ENCODE data around the gene HS3ST6.

The HS3ST6 gene

GRCh38 chr16:1917665-1918350 is 407 bp downstream of the HS3ST6 start:
- no peak for DNase-seq
- no peaks in the 10 kb centered on the region for H3K36me3 ChIP-seq
- no peaks in the 10 kb centered on the region; the same call in 1 of the 2 replicates for H3K9me3 ChIP-seq
- TF ChIP-seq CTCF (IDR thresholded peaks at IDR 0.05; ENCODE audit: low read depth, low read length) = no peak
- no peaks in the 10 kb centered on the region for H3K4me1 ChIP-seq
- peaks cover 57% of the 10 kb centered on the region for H3K27me3 ChIP-seq
- no peak overlapping the region for H3K4me3 ChIP-seq (ENCODE audit: low read depth, low read length)

GRCh38 chr16:1917056-1917664 is 1.1 kb downstream of the HS3ST6 start:
- Histone ChIP-seq H3K27me3 (peaks cover 56% of the 10 kb centered on the region), H3K36me3 (no peaks in the 10 kb centered on the region), H3K4me1 (no peaks in the 10 kb centered on the region), H3K9me3 (no peaks in the 10 kb centered on the region), H3K4me3 (ENCODE audit: low read depth, low read length) (no peak overlapping the region)
- no peak for TF ChIP-seq CTCF (IDR thresholded peaks at IDR 0.05; ENCODE audit: low read depth, low read length)
- DNase-seq = no peak

- Histone ChIP-seq H3K27me3 (peaks cover 53% of the 10 kb centered on the region), H3K4me3 (ENCODE audit: low read depth, low read length) (no peak overlapping the region), H3K36me3 (no peaks in the 10 kb centered on the region), H3K4me1 (no peaks in the 10 kb centered on the region), H3K9me3 (no peaks in the 10 kb centered on the region)
- DNase-seq = no peak
- TF ChIP-seq CTCF (IDR thresholded peaks at IDR 0.05; ENCODE audit: low read depth, low read length) = no peak
Observed at GRCh38 chr16:1916640-1916990, 1.6 kb downstream of the HS3ST6 start.

- no peak overlapping the region for H3K4me3 ChIP-seq (ENCODE audit: low read depth, low read length)
- H3K4me1 ChIP-seq = no peaks in the 10 kb centered on the region
- no peak for TF ChIP-seq CTCF (IDR thresholded peaks at IDR 0.05; ENCODE audit: low read depth, low read length)
- peaks cover 47% of the 10 kb centered on the region for H3K27me3 ChIP-seq
- no peaks in the 10 kb centered on the region for H3K36me3 ChIP-seq
- no peaks in the 10 kb centered on the region for H3K9me3 ChIP-seq
- no peak for DNase-seq
Observed at GRCh38 chr16:1915732-1916639, 2.2 kb downstream of the HS3ST6 start.

GRCh38 chr16:1914988-1915387 is 3.2 kb downstream of the HS3ST6 start:
- TF ChIP-seq CTCF (IDR thresholded peaks at IDR 0.05; ENCODE audit: low read depth, low read length) = no peak
- Histone ChIP-seq H3K9me3 (no peaks in the 10 kb centered on the region), H3K4me1 (no peaks in the 10 kb centered on the region), H3K4me3 (ENCODE audit: low read depth, low read length) (no peak overlapping the region), H3K36me3 (no peaks in the 10 kb centered on the region), H3K27me3 (peaks cover 39% of the 10 kb centered on the region)
- no peak for DNase-seq
